HepG2 (cell line): ENCODE results near the gene APOC1. TPM values are rescaled to one million over a fixed set of nuclear protein-coding genes. Genes with fewer than 3 reads are reported as not detected.

Experiments
- BRF2 ChIP-seq: sonication (generic); formaldehyde crosslinking; IDR thresholded peaks from 2 replicates; pipeline ENCODE4 v1.8.1; 2022; ENCODE audit warnings: mild to moderate bottlenecking, missing genetic modification reagents
- CHD2 ChIP-seq: IDR thresholded peaks from 2 replicates; pipeline ENCODE4 v1.6.1; 2011; ENCODE audit warnings: low read depth, low read length, improper control_type of control experiment
- ESRRA ChIP-seq: sonication (generic); formaldehyde crosslinking; IDR thresholded peaks from 2 replicates; pipeline ENCODE4 v1.5.1; 2020; ENCODE audit warnings: mild to moderate bottlenecking, low read depth, missing genetic modification reagents
- GABPA ChIP-seq, 2 experiments: IDR thresholded peaks; 2 replicates each; pipeline ENCODE4 v1.6.1; 2011 to 2016; ENCODE audit warnings: low read depth in 2 of 2, low read length in 1 of 2, missing biosample characterization in 1 of 2, missing genetic modification characterization in 1 of 2
- GRHL1 ChIP-seq: sonication (generic); formaldehyde crosslinking; conservative IDR thresholded peaks from 2 replicates; pipeline ENCODE4 v1.8.0; 2022; ENCODE audit warnings: missing genetic modification reagents
- GTF3A ChIP-seq: sonication (generic); formaldehyde crosslinking; conservative IDR thresholded peaks from 2 replicates; pipeline ENCODE4 v1.4.0; 2020; ENCODE audit warnings: mild to moderate bottlenecking, missing genetic modification reagents
- HNF4A ChIP-seq: sonication (generic); formaldehyde crosslinking; IDR thresholded peaks from 2 replicates; pipeline ENCODE4 v1.4.0; 2020; ENCODE audit warnings: missing genetic modification reagents
- KDM3A ChIP-seq: IDR thresholded peaks from 2 replicates; pipeline ENCODE4 v1.6.1; 2018; ENCODE audit warnings: low read depth, missing compliant biosample characterization
- LCORL ChIP-seq, 2 experiments: fragments of 450-650 bp in 1 of 2; sonication (generic) in 1 of 2; formaldehyde crosslinking in 1 of 2; IDR thresholded peaks; 2 replicates each; pipeline versions ENCODE4 v1.5.0 to v1.6.1; 2017 to 2020; ENCODE audit warnings: antibody characterized with exemption in 1 of 2, missing genetic modification reagents in 1 of 2
- NCOA1 ChIP-seq: sonication (generic); formaldehyde crosslinking; IDR thresholded peaks from 2 replicates; pipeline ENCODE4 v1.9.0; 2021; ENCODE audit warnings: missing genetic modification reagents
- NCOA2 ChIP-seq: sonication (generic); formaldehyde crosslinking; IDR thresholded peaks from 2 replicates; pipeline ENCODE4 v1.8.0; 2022; ENCODE audit warnings: inconsistent platforms
- NR2F6 ChIP-seq, 2 experiments: IDR thresholded peaks; 2 replicates each; pipeline ENCODE4 v1.6.1; 2016; ENCODE audit warnings: antibody characterized with exemption in 1 of 2, mild to moderate bottlenecking in 1 of 2
- SNAI1 ChIP-seq: sonication (generic); formaldehyde crosslinking; IDR thresholded peaks from 2 replicates; pipeline ENCODE4 v1.5.0; 2020; ENCODE audit warnings: mild to moderate bottlenecking, missing genetic modification reagents, borderline replicate concordance
- SNAPC2 ChIP-seq: sonication (generic); formaldehyde crosslinking; IDR thresholded peaks from 2 replicates; pipeline ENCODE4 v1.8.1; 2022; ENCODE audit warnings: mild to moderate bottlenecking, missing genetic modification reagents
- SP4 ChIP-seq: sonication (generic); formaldehyde crosslinking; IDR thresholded peaks from 2 replicates; pipeline ENCODE4 v1.8.1; 2023; ENCODE audit warnings: mild to moderate bottlenecking, missing genetic modification reagents
- TCF7L2 ChIP-seq: IDR thresholded peaks from 2 replicates; pipeline ENCODE4 v1.6.1; 2011; ENCODE audit warnings: mild to moderate bottlenecking, low read depth, low read length, moderate library complexity
- TEF ChIP-seq: sonication (generic); formaldehyde crosslinking; IDR thresholded peaks from 2 replicates; pipeline ENCODE4 v1.5.0; 2020; ENCODE audit warnings: missing genetic modification reagents
- YEATS4 ChIP-seq: sonication (generic); formaldehyde crosslinking; IDR thresholded peaks from 2 replicates; pipeline ENCODE4 v1.4.0; 2020; ENCODE audit warnings: missing genetic modification reagents, borderline replicate concordance
- ZFP62 ChIP-seq: sonication (generic); formaldehyde crosslinking; IDR thresholded peaks from 2 replicates; pipeline ENCODE4 v1.4.0; 2020; ENCODE audit warnings: missing genetic modification reagents
- ZNF264 ChIP-seq: sonication (generic); formaldehyde crosslinking; IDR thresholded peaks from 2 replicates; pipeline ENCODE4 v1.4.0; 2020; ENCODE audit warnings: missing genetic modification reagents
- ZNF501 ChIP-seq: sonication (generic); formaldehyde crosslinking; IDR thresholded peaks from 2 replicates; pipeline ENCODE4 v1.5.1; 2020; ENCODE audit warnings: mild to moderate bottlenecking, moderate library complexity, missing genetic modification reagents
- ZNF512 ChIP-seq: sonication (generic); formaldehyde crosslinking; IDR thresholded peaks from 2 replicates; pipeline ENCODE4 v1.4.0; 2020; ENCODE audit warnings: mild to moderate bottlenecking, missing genetic modification reagents
- ZNF747 ChIP-seq: sonication (generic); formaldehyde crosslinking; IDR thresholded peaks from 2 replicates; pipeline ENCODE4 v1.8.1; 2023; ENCODE audit warnings: missing genetic modification reagents, mild to moderate bottlenecking, borderline replicate concordance
- ZNF792 ChIP-seq: IDR thresholded peaks from 2 replicates; pipeline ENCODE4 v1.6.1; 2016
- ZNF83 ChIP-seq: sonication (generic); formaldehyde crosslinking; IDR thresholded peaks from 2 replicates; pipeline ENCODE4 v1.4.0; 2020; ENCODE audit warnings: missing genetic modification reagents, mild to moderate bottlenecking, borderline replicate concordance
- polyA plus RNA-seq, 8 experiments: library from polyadenylated mRNA; depleted of rRNA in 3 of 8; stranded (reverse) in 7 of 8; unstranded in 1 of 8; fragments of >200 nt; fragmentation: Illumina TruSeq in 4 of 8; extraction: Trizol in 4 of 8; gene quantifications; 2 replicates each; pipeline versions ENCODE4 v1.2.1 to v1.2.3, GENCODE V29; 2011 to 2016; ENCODE audit warnings: low read depth in 4 of 8, missing spikeins in 1 of 8, mixed read lengths in 1 of 8; ENCODE audit not compliant: insufficient read depth in 1 of 8
- total RNA-seq, 5 experiments: library from RNA; depleted of rRNA; stranded (reverse); fragments of >200 nt; fragmentation: Illumina TruSeq; extraction: Trizol; gene quantifications; 2 replicates each; pipeline ENCODE4 v1.2.3, GENCODE V29; 2016; ENCODE audit warnings: low read depth in 1 of 5

Gene APOC1
- total and polyA plus RNA-seq, 2 of the 13 experiments (the other 11 are each of a cell fraction or from before 2014, with no cell fraction given): 600 to 1,235 TPM

- TF ChIP-seq NCOA1 (CRISPR knock-in tag): peak; percentile 53
- no peak for TF ChIP-seq GRHL1 (CRISPR knock-in tag)
- TF ChIP-seq NCOA2 (CRISPR knock-in tag): peak; percentile 76
- TF ChIP-seq ZNF747 (CRISPR knock-in tag): 0 out of 2 replicates have a peak, but pooled peaks have one; percentile 21
- TF ChIP-seq CHD2: peak; percentile 67
- TF ChIP-seq TEF (CRISPR knock-in tag): no peak
- TF ChIP-seq ESRRA: peak; percentile 99
- peak; percentile 91; the same call in 1 of the 2 replicates for TF ChIP-seq GTF3A (CRISPR knock-in tag)
- peak; percentile 99 for TF ChIP-seq HNF4A (CRISPR knock-in tag)
- peak; percentile 78; the same call in 1 of the 2 replicates for TF ChIP-seq ZNF501 (CRISPR knock-in tag)
- peak; percentile 93 for TF ChIP-seq NR2F6 (IDR thresholded peaks at IDR 0.05)
- TF ChIP-seq NR2F6 (CRISPR knock-in tag; IDR thresholded peaks at IDR 0.05): peak; percentile 94
- no peak for TF ChIP-seq GABPA (IDR thresholded peaks at IDR 0.05; ENCODE audit: low read depth, low read length)
- peak; percentile 63 for TF ChIP-seq GABPA (CRISPR knock-in tag; IDR thresholded peaks at IDR 0.05; ENCODE audit: low read depth)
- TF ChIP-seq KDM3A: peak; percentile 91; the same call in 1 of the 2 replicates
- TF ChIP-seq BRF2 (CRISPR knock-in tag): 0 out of 2 replicates have a peak, but pooled peaks have one; percentile 49
- TF ChIP-seq ZNF83 (CRISPR knock-in tag): peak; percentile 69; the same call in 1 of the 2 replicates
- 0 out of 2 replicates have a peak, but pooled peaks have one; percentile 23 for TF ChIP-seq ZNF512 (CRISPR knock-in tag)
- 0 out of 2 replicates have a peak, but pooled peaks have one; percentile 63 for TF ChIP-seq ZNF792 (CRISPR knock-in tag)
- TF ChIP-seq TCF7L2: no peak
- peak; percentile 61 for TF ChIP-seq SP4 (CRISPR knock-in tag)
- no peak for TF ChIP-seq ZFP62 (CRISPR knock-in tag)
- peak; percentile 64; the same call in 1 of the 2 replicates for TF ChIP-seq ZNF264 (CRISPR knock-in tag)
- peak; percentile 47; the same call in 1 of the 2 replicates for TF ChIP-seq SNAPC2 (CRISPR knock-in tag)
- no peak for TF ChIP-seq LCORL (IDR thresholded peaks at IDR 0.05)
- peak; percentile 93 for TF ChIP-seq LCORL (CRISPR knock-in tag; IDR thresholded peaks at IDR 0.05)
- TF ChIP-seq SNAI1 (CRISPR knock-in tag): no peak
- peak; percentile 83 for TF ChIP-seq YEATS4 (CRISPR knock-in tag)
Measured at GRCh38 chr19:44903602-44904425, 10.6 kb upstream of the APOC1 start (continued).
